GM06990 (cell line): Measurements from ENCODE around the gene TFPT.

ENCODE experiments used
- DNase-seq: peaks from one replicate; pipeline ENCODE4 v3.0.0-alpha.2; 2011; ENCODE audit not compliant: insufficient read length; ENCODE audit errors: extremely low read depth
- H3K27me3 ChIP-seq: replicated peaks from 2 replicates; pipeline ENCODE4 v1.6.0; 2011; ENCODE audit warnings: low read length; ENCODE audit not compliant: control insufficient read depth, insufficient read depth
- H3K36me3 ChIP-seq: 2 replicates; pipeline ENCODE4 v1.5.1; 2011; ENCODE audit warnings: low read length; ENCODE audit not compliant: control insufficient read depth, insufficient read depth
- H3K4me3 ChIP-seq: replicated peaks from 2 replicates; pipeline ENCODE4 v1.5.1; 2011; ENCODE audit warnings: low read depth, mild to moderate bottlenecking, control low read depth, low read length
- CTCF ChIP-seq: IDR thresholded peaks from 2 replicates; pipeline ENCODE4 v1.5.1; 2011; ENCODE audit warnings: low read length, control low read depth, mild to moderate bottlenecking, inconsistent platforms; ENCODE audit not compliant: insufficient read depth, poor library complexity, severe bottlenecking

TFPT gene

GRCh38 chr19:54156490-54156889 is 41.0 kb upstream of the TFPT start:
- H3K27me3 ChIP-seq: no peaks in the 10 kb centered on the region
- no peak for DNase-seq
- no peak for TF ChIP-seq CTCF
- H3K4me3 ChIP-seq: no peak overlapping the region
- peaks cover 42% of the 10 kb centered on the region for H3K36me3 ChIP-seq

DNA sequence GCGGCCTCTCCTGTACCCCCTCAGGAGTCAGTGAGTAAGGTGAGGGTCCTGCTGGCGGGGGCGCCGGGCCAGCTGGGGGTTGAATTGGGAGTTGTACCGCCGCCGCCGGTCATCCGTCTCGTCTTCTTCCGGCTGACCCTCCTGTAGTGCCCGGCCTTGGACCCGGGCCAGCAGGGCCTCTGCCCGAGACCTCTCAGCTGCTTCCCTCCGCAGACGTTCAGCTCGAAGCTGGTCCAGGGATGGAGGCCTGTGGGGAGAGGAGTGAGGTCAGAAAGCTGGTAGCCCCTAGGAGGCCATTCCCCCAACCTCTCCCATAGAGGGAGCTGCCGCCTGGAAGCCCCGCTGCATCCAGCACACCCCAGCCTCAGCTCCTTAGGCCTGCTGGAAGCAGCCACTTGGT is 40.2 kb upstream of the TFPT start:
- Histone ChIP-seq H3K27me3 (no peaks in the 10 kb centered on the region), H3K36me3 (peaks cover 46% of the 10 kb centered on the region), H3K4me3 (no peak overlapping the region)
- TF ChIP-seq CTCF: no peak
- no peak for DNase-seq

- Histone ChIP-seq H3K27me3 (no peaks in the 10 kb centered on the region), H3K4me3 (no peak overlapping the region), H3K36me3 (peaks cover 49% of the 10 kb centered on the region)
- DNase-seq: no peak
- no peak for TF ChIP-seq CTCF
Measured at GRCh38 chr19:54154603-54155345, 39.3 kb upstream of the TFPT start.

DNA sequence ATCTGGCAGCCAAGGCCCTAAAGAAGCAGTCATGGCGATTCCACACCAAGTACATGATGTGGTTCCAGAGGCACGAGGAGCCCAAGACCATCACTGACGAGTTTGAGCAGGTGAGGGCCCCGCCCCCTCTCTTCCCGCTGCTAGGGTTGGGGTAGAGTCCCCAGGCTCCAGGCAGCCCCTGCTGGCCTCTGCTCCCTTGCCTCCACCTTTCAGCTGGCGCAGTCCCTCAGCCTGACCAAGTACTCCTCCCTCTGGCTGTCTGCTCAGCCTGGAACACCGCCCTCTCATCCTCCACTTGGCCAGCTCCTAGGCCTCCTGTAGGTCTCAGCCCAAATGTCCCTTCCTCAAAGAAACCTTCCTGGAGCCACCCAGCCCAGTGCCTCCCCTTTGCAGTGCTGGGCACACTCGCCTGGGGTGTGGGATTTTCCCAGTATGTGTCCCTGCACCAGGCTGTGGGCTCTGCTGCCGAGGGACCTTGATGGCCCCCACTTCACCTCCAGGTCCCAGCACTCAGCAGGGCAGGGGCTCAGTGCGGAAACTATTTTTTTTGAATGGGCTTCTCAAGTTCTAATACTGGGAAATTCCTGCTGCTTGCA is 38.4 kb upstream of the TFPT start:
- no peak for DNase-seq
- no peaks in the 10 kb centered on the region for H3K27me3 ChIP-seq
- no peak overlapping the region for H3K4me3 ChIP-seq
- H3K36me3 ChIP-seq: peaks cover 54% of the 10 kb centered on the region
- TF ChIP-seq CTCF: no peak

DNA sequence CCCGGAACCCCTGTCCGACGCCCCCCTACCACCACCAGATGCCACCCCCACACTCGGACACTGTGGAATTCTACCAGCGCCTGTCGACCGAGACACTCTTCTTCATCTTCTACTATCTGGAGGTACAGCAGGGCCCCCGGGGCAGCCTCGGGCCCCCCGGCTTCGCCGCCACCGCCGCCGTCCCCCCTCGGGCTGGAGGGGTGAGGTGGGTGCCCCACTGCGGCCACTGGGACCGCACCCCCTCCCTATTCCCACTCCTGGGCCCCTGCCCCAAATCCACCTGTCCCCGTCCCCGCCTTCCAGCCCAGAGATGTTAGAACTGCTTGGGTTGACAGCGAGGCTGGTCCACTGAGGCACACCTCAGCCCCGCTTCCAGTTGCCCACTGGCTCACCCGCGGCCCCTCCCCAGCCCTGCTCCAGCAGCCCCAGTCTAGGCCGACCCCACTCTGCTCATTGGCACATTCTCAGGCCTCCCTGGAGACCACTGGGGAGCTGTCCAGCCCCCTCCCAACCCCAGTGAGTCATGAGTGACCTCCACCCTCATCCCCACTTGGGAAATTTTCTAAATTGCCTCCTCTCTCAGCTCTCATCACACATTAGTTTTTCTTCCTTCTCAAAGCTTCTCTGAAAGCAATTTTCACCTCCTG is 37.5 kb upstream of the TFPT start:
- no peak for TF ChIP-seq CTCF
- Histone ChIP-seq H3K4me3 (no peak overlapping the region), H3K36me3 (peaks cover 56% of the 10 kb centered on the region), H3K27me3 (no peaks in the 10 kb centered on the region)
- DNase-seq: no peak
